Measurements from ENCODE around the gene CPNE5.

CPNE5 gene

GRCh38 chr6:36856277-36856676, 17.0 kb upstream of the CPNE5 start:
- DNase-seq, result no peak

GRCh38 chr6:36855750-36856149, 16.5 kb upstream of the CPNE5 start:
- no peak for DNase-seq

GRCh38 chr6:36853325-36853724, 14.1 kb upstream of the CPNE5 start:
- DNase-seq, result no peak

- no peak for DNase-seq
These were observed 13.4 kb upstream of the CPNE5 start for GRCh38 chr6:36852481-36853147.

GRCh38 chr6:36851626-36852025, 12.4 kb upstream of the CPNE5 start:
- no peak for DNase-seq

GRCh38 chr6:36851149-36851614, 11.9 kb upstream of the CPNE5 start:
- DNase-seq, result peak; percentile 26

- no peak for DNase-seq
These were observed 10.8 kb upstream of the CPNE5 start for GRCh38 chr6:36850021-36850420.

GRCh38 chr6:36848658-36849441, 9.6 kb upstream of the CPNE5 start:
- no peak for DNase-seq

- DNase-seq, result no peak
These were observed 8.7 kb upstream of the CPNE5 start for GRCh38 chr6:36847991-36848390.

- DNase-seq, result no peak
These were observed 7.9 kb upstream of the CPNE5 start for GRCh38 chr6:36847152-36847551.

GRCh38 chr6:36845233-36845632, 6.0 kb upstream of the CPNE5 start:
- DNase-seq, result no peak

GRCh38 chr6:36844232-36845170, 5.3 kb upstream of the CPNE5 start:
- no peak for DNase-seq

- DNase-seq, result no peak
These were observed 3.9 kb upstream of the CPNE5 start for GRCh38 chr6:36843170-36843569.

- DNase-seq, result no peak
These were observed 2.5 kb upstream of the CPNE5 start for GRCh38 chr6:36841756-36842155.

GRCh38 chr6:36840432-36841403, 1.5 kb upstream of the CPNE5 start:
- peak; percentile 21 for DNase-seq

GRCh38 chr6:36839749-36840431, 646 bp upstream of the CPNE5 start:
- DNase-seq, result no peak

- DNase-seq, result no peak
These were observed 1.6 kb downstream of the CPNE5 start for GRCh38 chr6:36837686-36838085.

- DNase-seq, result no peak
These were observed 2.3 kb downstream of the CPNE5 start for GRCh38 chr6:36837022-36837339.

- no peak for DNase-seq
These were observed 2.9 kb downstream of the CPNE5 start for GRCh38 chr6:36836111-36837021.

- no peak for DNase-seq
These were observed 4.5 kb downstream of the CPNE5 start for GRCh38 chr6:36834576-36835341.

All from activated gamma-delta T cell treated with Interleukin-2 at 50 U/mL for 16 hours (primary cell).